ENCODE data around the gene EMP1.
A peak's percentile ranks its signal among the peaks of the same experiment; 100 is the strongest.

EMP1 gene

GRCh38 chr12:13223941-13224340 lies 27.4 kb downstream of the EMP1 start:
- no peak for FAIRE-seq

GRCh38 chr12:13227191-13227590 lies 30.7 kb downstream of the EMP1 start:
- FAIRE-seq: no peak

GRCh38 chr12:13228579-13228978 lies 32.1 kb downstream of the EMP1 start:
- no peak for FAIRE-seq

DNA sequence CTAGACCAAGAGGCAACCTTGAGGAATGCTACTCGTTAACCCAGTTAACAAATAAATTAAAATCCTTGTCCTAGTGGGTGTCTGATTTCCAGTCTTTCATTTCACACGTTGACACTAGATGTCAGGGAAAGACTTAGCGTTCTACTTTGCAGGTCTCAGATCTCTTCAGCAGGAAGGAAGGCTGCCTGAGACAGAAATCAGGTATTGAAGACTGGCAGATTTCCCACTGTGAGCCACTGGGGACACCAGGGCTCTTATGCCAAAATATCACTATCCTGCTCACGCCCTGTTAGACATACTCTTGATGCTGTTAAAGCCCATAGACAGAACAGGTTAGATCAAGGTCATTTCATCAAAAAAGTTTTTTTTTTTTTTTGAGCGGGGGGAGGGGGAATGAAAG lies 33.0 kb downstream of the EMP1 start:
- no peak for FAIRE-seq

DNA sequence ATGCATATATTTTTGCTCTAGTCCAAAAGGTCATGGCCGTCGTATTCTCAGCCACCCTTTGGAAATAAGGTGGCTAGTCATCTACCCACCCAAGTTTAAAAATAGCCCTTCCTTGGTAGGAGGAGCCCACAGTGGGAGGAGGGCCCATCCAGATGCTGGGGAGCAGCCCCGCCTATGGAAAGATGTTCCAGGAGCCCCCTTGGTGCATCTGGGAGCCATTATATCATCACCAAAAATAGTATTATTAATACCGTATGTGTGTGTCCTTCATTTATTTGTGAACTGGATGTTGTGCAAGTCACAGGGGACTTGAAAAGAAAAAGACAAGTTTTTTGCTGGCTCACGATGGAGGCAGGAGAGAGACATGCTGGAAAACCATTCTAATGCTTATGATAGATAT lies 34.0 kb downstream of the EMP1 start:
- no peak for FAIRE-seq

GRCh38 chr12:13233830-13234641 lies 37.5 kb downstream of the EMP1 start:
- no peak for FAIRE-seq

GRCh38 chr12:13238204-13238603 lies 41.7 kb downstream of the EMP1 start:
- FAIRE-seq: no peak

DNA sequence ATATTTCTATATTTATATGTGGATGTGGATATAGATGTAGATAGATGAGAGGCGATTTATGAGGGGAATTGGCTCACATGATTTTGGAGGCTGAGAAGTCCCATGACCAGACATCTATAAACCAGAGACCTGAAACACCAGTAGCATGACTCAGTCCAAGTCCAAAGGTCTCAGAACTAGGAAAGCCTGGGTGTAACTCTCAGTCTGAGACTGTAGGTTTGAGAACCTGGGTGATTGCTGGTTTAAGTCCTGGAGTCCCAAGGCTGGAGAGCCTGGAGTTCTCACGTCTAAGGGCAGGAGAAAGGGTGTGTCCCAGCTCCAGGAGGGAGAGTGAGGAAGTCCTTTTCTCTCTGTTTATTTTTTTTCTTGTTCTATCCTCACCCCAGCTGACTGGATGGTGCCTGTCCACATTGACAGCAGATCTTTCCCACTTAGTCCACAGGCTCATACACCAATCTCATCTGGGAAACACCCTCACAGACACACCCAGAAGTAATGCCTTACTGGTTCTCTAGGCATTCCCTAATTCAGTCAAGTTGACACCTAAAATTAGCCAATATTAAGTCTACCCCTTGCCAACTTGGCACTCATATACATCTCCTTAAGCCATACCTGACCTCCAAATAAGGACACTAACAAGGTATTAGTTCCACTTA lies 45.4 kb downstream of the EMP1 start:
- FAIRE-seq: no peak

DNA sequence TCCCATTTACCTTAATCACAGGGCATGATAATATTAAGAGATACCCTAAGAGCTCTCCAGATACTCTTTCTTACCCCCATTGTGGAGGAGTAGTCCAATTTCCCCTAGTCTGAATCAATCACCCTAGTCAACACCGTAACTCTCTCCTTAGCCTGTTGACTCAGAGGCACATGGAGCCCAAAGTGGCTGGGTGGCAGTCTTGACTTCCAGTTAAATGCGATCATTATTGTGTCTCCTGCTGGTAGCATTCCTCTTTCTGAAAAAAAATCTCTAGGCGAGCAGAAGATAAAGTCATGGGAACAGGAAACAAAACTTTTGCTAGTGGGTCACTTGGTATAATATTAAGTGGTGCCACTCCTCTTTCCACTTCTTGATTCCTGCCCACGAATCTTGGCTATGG lies 46.4 kb downstream of the EMP1 start:
- no peak for FAIRE-seq

DNA sequence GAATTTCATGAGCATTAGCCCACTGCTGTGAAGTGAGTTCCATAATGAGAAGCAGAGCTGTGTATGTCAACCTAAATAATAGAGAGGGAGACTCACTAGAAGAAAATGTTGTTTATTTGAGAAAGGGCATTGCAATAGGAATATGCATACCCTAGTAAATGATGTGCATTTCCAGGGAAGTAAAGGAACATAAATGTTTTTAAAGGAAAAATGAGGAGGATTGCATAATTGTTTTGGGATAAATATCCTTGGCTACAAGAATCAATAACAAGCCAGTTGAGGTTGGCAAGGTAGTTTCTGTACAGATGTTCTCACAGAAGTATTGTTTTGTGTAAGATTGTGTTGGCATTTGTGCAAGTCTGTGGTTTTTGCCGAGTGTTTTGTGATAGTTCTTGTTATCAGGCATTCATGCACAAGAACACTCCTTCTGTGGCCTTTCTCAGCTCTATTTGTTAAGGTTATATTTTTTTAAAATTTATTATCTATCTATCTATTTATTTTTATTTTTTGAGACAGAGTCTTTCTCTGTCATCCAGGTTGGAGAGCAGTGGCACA lies 47.1 kb downstream of the EMP1 start:
- FAIRE-seq: no peak

DNA sequence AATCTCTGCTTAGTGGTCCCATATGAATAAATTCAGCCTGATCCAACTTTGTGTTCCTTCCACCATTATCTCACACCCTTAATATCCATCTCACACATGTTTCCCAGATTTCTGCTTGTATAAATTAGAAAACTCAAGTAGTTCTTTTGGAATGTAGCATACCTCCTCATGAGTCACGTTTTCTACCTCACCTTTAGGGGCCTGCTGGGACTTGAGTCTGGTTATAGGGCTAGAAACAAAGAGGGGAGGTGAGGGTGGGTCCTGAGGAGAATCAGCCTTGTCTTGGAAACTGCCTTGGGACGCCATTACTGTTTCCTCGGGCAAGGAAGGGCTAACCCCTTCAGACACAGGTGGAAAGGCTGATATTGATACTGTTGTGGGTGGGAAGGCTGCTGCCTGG lies 51.1 kb downstream of the EMP1 start:
- FAIRE-seq: no peak

DNA sequence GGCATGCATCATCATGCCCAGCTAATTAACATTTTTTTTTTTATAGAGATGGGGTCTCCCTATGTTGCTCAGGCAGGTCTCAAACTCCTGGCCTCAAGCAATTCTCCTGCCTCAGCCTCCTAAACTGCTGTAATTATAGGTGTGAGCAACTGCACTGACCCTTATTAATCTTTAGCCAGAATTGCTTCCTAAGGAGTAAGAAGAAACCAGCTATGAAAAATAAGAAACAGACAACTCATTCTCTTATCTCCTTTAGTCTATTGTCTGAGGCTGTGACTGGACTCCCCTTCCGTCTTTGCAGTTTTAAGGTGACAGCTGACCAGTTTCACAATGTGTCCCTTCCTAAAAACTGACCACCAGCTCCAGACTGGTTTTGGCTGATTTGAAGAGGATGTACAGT lies 52.4 kb downstream of the EMP1 start:
- FAIRE-seq: no peak

DNA sequence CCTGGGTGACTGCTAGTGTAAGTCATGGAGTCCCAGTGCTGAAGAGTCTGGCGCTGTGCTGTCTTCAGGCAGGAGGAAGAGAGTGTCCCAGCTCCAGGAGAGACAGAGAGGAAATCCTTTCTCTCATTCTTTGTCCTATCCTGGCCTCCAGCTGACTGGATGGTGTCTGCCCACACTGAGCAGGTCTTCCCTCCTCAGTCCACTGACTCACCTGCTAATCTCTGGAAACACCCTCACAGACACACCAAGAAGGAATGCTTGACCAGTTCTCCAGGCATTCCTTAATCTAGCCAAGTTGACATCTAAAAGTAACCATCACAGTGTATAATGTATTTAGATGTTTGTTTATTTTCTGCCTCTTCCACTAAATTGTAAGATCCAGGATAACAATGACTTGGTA lies 53.9 kb downstream of the EMP1 start:
- FAIRE-seq: no peak

DNA sequence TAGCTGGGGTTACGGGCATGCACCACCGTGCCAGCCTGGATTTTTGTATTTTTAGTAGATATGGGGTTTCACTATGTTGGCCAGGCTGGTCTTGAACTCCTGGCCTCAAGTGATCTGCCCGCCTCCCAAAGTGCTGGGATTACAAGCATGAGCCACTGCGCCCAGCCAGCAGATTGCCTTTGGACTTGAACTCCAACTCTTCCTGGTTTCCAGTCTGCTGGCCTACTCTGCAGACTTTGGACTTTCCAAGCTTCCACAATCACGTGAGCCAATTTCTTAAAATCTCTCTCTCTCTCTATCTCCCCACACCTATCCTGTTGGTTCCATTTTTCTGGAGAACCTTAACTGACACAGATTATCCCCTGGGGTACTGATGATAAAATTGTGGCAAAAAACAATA lies 55.0 kb downstream of the EMP1 start:
- FAIRE-seq: no peak

GRCh38 chr12:13252024-13252423 lies 55.5 kb downstream of the EMP1 start:
- FAIRE-seq: no peak

GRCh38 chr12:13252616-13253015 lies 56.1 kb downstream of the EMP1 start:
- no peak for FAIRE-seq

DNA sequence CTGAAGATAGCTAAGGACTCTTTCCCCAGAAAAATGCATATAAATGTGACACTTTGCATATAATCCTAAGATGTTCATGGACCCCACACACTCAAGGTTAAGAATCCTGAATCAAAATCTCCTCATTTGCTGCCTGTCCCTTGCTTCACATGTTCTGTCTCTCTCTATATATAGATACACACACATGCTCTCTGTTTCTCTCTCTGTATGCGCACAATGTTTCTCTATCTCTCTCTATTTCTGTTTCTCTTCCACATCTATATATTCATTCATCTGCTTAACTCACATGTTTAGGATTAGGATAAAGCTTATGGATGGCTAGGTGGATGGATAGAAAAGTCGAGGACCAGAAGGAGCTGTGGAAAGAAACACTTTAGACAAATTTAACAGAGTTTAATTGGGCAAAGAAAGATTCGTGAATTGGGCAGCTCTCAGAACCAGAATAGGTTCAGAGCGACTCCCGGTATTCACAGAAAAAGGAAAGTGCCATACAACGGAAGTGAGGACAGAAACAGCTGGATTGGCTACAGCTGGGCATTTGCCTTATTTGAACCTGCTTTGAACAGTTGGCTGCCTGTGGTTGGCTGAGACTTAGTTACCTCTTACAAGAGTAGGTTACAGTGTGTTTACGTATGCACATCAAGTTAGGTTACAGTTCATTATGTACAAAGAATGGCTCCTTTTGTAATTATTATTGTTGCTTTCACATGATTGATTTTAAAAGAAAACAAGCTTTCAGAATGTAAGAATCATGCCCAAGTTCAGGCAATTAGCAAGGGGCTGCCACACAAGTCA lies 57.6 kb downstream of the EMP1 start:
- no peak for FAIRE-seq

DNA sequence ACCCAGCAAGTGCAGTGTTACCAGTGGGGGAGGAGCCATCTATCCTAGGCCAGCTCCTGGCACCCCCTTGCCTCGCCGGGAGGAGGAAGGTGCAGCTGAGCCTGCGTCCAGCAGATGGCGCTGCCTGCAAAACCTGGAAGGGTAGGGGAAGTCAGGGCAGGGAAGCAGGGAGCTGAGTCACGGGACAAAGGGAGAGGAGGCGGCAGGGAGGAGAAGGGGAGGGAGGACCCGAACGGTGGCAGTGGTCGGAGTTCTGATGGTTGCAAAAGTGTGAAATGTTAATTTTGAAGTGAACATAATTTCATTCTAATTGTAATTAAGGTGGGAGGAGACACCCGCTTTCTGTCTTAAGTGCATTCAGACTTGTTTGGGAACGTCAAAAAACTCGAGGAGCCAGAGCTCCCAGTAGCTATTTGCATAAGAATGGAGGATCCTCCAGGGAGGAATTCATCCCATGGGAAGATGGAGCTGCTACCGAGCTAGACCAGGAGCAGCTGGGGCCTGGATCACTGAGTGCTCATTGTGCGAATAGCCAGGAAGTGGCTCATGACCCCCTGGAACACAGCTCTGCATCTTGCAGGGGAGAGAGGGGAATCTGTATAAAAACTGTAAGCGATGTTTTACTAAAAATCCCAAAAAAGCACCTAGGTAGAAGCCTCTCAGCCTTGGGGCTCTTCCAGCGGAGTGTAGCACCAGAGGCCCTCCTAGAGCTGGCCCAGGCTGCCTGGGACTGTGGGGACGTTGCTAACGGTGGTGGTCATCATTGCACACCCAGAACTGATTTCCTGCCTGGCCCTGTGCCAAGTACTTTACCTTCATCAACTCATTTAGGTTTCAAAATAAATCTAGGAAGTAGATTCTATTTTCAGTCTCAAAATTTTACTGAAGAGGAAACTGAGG lies 59.5 kb downstream of the EMP1 start:
- peak; percentile 49 for FAIRE-seq

DNA sequence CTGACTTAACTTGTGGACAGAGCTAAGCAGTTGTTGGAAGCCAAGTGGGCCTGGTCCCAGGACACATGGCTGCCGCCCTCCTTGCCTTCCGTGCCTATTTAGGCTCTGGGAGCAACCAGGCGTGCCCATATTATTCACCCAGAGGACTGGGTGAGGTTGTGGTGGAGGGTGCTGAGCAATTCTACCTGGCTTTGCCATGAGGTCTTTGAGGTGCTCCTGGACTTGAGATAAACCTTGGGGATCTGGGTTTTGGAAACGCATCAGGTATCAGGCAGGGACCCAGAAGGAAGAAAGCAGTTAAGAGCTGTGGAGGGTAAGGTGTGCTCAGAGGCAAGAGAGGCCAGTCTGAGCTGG lies 60.1 kb downstream of the EMP1 start:
- FAIRE-seq: no peak

DNA sequence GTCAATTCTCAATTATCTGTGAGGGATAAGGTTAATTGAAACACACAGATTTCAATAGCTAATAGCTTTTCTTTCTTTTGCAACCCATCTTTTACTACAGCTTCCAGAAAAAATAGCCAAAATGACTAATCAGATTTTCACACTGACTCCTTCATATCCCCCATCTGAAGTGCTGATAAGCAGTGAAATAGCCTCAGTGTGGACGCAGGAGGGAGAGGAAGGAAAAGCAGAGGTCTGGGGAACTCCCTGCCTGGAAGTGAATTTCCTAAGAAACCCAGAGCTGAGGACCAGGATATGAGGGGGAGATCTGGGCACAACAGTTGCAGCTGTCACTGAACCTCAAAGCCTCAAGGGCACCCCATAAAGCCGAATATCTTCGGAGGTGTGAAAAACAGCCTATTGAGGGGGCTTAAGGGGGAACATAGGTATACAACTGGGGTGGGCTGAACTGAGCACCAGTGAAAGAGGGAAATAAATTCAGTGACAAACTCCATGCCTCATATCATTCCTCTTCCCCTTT lies 60.9 kb downstream of the EMP1 start:
- no peak for FAIRE-seq

GRCh38 chr12:13258197-13258596 lies 61.7 kb downstream of the EMP1 start:
- no peak for FAIRE-seq

GRCh38 chr12:13258717-13259119 lies 62.2 kb downstream of the EMP1 start:
- FAIRE-seq: no peak

Data from A204.1 (cell line).